T-helper 22 cell (primary cell): ENCODE measurements around the gene MGAT5B.
"Not testable (repeated sequence)": the region's sequence is repeated elsewhere in the genome, so short reads cannot be mapped to it uniquely, and the experiment has no call there.

Source experiments
- DNase-seq: peaks from one replicate; pipeline ENCODE4 v3.0.0-alpha.2; 2020; ENCODE audit warnings: low read depth

The MGAT5B gene

DNA sequence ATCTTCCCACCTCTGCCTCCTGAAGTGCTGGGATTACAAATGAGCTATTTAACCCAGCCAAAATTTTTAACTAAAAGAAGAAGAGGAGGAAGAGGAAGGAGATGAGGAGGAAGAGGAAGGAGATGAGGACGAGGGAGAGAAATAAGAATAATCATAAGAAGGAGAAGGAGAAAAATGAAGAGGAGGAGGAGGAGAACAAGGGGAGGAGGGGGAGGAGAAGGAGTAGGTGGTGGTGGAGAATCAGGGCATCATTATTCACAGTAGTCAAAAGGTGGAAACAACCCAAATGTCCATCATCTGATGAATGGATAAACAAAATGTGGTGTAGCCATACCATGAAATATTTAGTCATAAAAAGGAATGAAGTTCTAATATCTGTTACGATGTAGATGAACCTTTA lies 21.2 kb upstream of the MGAT5B start:
- no peak for DNase-seq

DNA sequence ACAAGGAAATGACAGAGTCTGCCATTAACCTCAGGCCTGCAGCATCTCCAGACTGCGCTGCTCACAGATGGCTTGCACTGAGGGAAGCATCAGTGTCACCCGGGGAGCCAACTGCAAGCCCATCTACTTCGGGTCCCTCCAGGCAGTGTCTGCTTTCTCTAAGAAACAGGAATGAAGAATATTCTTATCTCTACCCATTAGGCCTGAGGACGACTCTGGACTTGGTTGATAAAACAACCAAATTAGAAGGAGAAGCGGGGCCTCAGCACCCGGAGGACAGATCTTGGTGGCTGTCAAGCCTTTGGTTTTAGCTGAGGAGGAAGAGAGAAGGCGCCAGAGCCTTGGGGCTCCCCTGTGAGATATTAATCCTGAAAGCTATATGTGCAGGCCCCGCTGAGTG lies 19.5 kb upstream of the MGAT5B start:
- no peak for DNase-seq

DNA sequence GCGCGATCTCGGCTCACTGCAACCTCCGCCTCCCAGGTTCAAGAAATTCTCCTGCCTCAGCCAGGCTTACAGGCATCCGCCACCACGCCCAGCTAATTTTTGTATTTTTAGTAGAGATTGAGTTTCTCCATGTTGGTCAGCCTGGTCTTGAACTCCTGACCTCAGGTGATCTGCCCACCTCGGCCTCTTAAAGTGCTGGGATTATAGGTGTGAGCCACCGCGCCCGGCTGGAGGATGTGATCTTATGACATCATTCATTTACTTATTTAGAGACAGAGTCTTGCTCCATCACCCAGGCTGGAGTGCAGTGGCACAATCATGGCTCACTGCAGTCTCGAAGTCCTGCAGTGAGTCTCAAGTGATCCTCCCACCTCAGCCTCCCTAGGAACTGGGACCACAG lies 19.0 kb upstream of the MGAT5B start:
- DNase-seq, result not testable (repeated sequence)

DNA sequence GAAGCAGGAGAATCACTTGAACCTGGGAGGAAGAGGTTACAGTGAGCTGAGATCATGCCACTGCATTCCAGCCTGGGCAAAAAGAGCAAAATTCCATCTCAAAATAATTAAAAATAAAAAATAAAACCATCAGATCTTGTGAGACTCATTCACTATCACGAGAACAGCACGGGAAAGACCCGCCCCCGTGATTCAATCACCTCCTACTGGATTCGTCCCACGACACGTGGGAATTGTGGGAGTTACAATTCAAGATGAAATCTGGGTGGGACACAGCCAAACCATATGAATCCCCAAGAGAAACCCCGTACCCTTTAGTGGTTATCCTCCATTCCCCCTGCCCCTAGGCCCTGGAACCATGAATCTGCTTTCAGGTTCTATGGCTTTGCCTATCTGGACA lies 15.4 kb upstream of the MGAT5B start:
- DNase-seq, result no peak

DNA sequence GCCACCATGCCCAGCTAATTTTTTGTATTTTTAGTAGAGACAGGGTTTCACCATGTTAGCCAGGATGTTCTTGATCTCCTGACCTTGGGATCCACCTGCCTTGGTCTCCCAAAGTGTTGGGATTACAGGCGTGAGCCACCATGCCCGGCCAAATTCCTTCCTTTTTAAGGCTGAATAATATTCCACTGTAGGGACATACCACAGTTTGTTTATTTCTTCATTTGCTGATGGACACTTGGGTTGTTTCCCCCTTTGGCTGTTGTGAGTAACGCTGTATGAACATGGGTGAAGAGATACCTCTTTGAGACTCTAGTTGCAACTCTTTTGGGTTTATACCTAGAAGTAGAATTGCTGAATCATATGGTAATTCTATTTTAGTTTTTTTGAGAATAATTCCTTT lies 13.1 kb upstream of the MGAT5B start:
- no peak for DNase-seq

DNA sequence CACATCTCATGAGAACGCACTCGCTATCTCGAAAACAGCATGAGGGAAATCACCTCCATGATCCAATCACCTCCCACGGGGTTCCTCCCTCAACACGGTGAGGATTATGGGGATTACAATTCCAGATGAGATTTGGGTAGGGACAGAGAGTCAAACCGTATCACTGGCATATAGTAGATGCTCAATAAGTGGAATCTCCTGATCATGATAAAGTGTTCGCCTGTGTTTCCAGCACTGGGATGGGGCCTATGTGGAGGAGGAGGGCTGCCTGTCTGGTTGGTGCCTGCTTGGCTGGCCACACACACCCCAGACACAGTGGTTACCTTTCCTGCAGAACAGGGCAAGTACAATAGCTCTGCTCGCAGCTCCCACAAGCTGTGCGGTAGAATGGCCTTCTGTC lies 6.1 kb upstream of the MGAT5B start:
- DNase-seq, result no peak

DNA sequence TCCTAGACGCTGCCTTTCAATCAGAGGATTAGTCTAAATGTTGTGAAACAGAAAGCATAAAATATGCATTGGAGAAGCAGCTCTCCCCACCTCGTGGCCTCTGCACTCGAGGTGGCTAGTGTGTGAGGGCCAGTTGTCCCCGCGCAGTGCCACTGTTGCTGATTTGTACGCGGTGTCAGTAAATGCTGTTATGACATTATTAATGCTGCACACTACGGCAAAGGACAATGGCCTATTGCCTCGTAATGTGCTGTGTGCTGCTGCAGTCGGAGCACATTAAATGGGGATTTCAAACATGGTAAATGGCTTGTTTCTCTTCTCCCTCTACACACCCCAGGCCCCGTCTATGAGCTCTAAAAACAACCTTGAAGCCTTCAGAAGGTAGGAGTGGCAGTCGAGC lies 5.7 kb upstream of the MGAT5B start:
- DNase-seq, result no peak

DNA sequence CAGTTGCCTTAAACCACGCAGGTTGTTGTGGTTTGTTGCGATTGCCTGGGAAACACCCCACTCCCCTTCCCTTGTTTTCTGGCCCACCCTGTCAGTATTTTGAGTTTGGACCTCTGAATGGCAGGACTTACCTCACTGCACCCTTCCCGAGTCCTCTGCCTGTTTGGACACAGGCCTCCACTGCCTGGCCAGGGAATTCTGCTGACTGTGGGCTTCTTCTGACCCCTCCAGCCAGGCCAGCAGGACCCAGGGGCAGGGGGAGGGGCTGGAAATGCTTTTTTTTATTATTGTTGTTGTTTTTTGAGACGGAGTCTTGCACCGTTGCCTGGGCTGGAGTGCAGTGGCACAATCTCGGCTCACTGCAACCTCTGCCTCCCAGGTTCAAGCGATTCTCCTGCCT lies 4.2 kb upstream of the MGAT5B start:
- DNase-seq, result no peak

DNA sequence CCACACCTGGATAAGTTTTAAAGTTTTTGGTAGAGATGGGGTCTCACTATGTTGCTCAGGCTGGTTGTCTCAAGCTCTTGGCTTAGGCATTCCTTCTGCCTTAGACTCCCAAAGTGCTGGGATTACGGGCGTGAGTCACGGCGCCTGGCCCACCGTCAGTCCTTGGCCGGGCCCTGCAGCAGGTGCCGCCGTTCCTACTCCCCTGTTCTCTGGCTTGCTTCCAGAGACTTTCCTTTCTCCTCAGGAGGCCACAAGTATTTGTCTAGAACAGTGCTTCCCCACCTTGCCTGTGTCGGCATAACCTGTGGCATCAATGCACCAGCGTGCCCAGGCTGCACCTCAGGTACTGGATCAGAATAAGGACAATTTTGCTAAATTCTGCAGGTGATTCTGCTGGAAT lies 3.0 kb upstream of the MGAT5B start:
- no peak for DNase-seq

DNA sequence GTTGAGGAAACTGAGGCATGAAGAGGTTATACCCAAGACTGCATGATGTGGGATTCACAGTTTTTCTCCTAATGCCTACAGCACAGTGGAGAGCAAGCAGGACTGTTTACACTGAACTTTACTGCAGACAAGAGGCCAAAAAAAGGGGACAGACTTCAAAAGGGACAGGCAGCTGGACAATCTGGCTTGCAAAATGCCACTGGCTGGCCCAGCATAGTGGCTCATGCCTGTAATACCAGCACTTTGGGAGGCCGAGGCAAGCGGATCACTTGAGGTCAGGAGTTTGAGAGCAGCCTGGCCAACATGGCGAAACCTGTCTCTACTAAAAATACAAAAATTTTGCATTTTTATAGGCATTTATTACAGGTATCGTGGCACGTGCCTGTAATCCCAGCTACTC lies 2.0 kb upstream of the MGAT5B start:
- DNase-seq, result no peak

DNA sequence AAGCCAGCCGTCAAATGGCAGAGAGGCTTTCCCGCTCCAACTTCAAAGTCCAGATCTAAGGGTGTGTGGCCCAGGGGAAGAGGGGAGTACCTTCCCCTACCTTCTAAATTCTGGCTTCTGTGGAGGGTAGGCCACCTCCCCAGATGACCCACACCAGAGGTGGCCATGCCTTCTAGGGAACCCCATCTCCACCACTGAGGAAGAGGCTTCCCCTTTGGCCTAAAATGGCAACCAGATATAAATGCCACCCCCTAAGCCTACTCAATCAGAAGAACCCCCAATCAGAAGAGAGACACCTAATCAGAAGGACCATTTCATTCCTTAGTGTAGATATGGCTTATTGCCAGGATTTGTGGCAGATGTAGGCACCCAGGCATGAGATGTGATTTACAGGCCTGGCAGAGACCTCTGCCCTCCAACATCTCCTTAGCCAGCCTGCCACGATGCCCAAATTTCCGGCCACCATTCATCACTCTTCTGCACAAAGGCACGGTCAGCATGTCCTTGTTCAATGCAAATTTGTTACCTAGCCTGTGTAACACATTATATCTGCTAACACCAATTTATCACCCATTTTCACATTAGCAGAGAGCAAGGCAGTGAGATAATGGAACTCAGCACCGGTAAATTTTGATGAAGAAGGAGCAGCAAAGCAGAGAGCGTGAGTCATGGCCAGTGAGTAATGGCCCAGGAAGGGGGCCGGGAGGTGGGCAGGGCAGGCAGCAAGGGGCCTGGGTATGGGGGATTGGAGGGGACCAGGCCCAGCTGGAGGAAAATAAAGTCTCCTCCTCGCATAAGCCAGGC lies 1.2 kb upstream of the MGAT5B start:
- DNase-seq, result no peak

DNA sequence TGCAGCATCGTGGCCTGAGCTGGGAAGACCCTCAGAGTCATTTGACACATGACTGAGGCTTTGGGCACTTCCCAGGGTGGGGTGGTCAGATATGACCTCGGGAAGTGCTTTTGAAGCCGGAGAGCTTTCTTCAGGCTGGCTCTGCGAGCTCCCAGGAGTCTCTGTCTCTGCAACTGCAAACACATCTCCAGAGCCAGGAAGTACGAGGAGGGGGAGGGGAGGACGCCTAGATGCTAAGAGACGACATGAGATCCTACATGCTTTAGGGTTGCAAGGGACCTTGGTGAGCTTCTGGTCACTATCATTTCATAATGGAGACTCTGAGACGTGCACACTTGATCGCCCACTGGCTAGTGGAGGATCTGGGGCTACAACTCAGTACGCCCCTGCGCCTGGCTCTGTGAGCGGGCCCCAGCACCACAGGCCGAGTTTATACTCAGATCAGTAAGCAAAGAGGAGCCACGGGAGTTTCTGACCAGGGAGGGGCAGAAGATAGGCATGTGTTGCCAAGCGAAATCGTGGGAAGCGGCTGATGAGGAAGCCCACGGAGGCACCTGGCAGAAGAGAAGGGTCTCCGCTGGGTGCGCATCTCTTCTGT lies 527 bp upstream of the MGAT5B start:
- no peak for DNase-seq

DNA sequence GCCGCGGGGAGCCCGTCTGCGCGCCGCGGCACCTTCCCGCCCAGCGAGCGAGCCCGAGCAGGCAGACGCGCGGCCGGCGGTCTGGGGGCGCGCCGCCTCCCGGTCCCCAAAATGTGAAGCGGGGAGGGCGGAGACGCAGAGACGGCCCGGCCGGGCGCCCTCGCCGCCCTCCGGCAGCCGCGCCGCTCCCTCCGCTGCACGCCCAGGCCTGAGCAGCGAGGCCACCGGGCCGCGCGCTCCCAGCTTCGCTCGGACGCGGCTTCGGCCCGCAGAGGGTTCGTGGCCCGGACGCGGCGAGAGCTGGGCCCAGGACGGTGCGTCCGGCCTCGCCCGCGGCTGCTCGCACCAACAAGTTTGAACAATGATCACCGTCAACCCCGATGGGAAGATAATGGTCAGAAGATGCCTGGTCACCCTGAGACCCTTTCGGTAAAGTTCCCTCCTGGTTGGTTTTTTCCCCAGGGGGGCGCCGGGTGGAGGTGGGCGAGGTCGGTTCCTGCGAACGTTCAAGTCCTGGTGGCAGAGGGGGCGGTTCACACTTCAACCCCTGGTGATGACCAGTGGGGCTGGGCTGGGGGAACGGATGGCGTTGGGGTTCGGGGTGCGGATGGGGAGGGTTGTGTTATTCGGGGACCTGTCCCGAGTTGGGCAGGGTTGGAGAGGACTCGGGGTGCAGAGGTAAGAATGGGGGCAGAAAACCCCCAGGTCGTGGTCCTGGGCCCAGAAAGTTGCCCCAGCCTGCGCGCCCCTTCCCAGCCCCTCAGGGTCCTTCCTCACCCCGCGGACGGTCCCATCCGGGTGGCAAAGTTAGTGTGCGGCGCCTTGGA lies 678 bp downstream of the MGAT5B start:
- no peak for DNase-seq

DNA sequence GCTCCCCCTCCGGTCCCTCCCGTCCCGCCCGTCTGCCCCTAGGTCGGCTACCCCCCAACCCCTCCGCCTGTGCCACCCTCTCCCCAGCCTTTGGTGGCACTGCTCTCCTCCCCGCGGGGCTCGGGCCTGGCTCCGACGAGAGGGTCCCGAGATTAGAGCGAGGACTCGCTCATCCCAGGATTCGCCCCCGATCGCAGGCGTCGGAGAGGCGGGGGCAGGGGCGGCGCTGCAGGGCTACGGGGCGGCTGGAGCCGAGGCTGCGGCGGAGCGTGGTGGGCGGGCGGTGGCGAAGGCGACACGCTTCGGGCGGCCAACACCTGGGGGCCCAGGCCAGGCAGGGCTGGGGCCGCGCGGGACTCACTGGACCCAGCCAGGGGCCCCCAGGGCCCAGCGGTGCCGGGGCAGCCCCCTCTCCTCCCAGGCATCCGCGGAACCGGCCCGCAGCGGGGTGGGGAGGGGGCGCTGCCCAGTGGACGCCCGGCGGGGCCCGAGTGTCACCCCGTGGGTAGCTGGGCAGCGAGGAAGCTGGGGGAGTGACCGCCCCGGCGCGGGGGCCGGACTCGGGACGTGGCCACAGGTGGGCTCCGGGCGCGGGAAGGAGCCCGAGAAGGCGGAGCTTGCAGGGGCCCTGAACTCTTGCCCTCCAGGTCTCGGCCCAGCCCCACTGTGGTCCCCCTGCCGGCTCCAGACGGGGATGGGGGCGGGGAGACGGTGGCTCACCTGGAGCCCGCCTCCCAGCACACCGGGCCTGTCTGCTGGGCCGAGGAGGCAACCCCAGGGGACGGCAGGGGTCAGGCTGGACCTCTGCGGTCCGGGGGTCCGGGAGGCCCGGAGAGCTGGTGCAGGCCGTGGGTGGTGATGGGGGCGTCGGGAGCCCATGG lies 1.5 kb downstream of the MGAT5B start:
- no peak for DNase-seq

DNA sequence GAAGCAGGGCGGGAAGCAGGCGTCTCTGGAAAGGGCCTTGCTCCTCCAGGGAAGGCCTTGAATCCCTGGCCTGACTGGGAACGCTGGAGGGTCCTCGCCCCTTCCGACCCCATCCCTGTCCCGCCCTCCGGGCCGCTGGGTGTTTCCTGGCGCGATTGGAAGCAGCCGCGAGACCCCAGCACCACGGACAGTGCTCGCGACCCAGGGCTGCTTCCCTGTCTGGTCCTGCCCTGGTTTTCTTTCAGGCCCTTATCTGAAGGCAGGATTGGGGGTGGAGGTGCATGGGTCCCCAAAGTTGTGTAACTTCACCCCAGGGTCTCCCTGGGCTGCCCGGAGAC lies 2.1 kb downstream of the MGAT5B start:
- DNase-seq, result no peak

DNA sequence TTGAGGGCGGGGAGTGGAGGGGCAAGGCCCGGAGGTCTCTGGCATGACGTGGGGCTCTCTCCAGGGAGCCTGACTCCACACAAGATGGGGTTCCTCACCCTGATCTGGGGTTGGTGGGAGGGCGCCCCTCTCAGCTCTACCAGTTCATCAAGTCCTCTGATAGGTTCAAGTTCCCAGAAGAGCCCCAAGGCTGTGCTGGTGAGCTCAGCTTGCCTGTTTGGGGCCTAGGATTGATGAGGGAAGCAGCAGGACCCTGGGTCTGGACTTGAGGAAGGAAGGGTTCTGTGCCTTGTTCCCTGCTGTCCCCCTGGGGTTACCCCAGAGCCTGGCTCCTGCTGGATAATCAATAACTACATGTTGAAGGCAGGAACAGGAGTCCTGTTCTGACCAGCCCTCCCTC lies 3.5 kb downstream of the MGAT5B start:
- no peak for DNase-seq

DNA sequence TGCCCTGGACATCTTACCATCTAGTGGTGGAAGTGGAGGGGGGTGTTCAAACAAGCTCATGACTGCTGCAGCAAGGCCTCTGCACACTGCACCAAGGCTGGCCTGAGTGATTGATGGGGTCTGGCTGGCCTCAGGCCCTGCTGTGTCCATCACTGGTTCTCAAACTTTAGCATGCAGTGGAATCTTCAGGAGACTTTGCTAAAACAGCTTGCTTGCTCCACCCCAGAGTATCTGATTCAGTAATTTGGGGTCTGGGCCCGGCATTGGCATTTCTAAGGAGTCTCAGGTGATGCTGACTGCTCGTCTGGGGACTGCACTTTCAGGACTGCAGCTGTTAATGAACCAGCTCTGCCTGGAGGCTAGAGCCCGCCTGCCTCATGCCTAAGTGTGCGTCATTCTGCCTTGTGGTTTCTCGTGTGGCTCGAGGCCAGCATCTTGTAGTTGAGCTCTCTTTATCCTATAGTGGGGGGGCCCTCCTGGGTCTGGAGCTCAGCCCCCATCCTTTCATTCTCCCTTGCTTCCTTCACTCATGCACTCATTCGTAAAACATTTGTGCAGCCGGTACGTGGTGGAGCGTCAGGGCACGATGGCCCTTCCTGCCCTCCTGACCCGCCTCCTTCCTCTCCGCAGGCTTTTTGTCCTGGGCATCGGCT lies 4.1 kb downstream of the MGAT5B start:
- DNase-seq, result no peak

DNA sequence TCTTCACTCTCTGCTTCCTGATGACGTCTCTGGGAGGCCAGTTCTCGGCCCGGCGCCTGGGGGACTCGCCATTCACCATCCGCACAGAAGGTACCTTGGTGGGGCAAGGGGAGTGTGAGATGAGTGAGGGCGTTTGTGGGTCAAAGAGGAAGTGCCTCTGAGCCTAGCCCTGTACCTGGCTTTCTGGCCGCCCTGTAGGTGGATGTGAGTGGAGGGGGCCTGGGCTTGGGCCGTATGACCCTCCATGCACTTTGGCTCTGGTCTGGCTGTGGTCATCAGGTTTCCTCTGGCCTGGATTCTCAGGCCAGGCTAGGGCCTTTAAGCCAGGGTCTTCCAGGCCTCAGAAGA lies 4.6 kb downstream of the MGAT5B start:
- DNase-seq, result no peak

DNA sequence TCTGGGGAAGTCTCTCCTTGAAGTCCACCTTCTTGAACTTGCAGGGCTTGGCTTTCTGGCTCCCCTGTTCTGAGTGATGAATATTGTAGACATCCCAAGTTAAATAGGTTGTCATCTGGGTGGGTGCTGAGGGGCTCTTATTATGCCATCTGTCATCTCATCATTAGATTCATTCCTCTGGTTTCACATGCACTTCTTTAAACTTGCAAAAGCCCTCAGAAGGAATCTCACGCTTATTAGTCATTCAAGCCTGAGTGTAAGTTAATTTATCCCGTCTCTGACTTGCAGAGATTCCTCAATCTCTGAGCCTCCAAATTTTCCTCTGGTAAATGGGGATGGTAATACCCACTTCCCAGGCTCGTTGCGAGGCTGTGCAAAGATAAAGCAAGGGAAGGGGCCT lies 5.7 kb downstream of the MGAT5B start:
- no peak for DNase-seq

DNA sequence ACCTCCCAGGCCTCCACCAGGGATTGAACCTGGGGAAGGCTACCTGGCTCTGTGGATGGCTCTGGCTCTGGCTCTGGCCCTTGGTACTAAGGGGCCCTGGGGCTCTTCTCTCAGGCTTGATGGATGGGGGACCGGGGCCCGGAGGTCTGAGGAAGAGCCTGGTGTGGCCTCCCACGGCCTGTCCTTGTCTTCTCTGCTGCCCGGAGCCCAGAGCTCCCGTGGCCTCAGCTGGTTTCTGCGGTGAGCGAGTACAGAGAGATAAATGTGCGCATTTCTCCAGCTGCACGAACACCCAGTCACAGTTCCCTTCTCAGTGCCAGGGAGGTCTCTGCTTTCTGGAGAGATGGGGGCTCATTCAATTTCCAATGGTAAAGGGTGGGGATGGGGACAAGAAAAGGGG lies 9.2 kb downstream of the MGAT5B start:
- DNase-seq, result no peak

DNA sequence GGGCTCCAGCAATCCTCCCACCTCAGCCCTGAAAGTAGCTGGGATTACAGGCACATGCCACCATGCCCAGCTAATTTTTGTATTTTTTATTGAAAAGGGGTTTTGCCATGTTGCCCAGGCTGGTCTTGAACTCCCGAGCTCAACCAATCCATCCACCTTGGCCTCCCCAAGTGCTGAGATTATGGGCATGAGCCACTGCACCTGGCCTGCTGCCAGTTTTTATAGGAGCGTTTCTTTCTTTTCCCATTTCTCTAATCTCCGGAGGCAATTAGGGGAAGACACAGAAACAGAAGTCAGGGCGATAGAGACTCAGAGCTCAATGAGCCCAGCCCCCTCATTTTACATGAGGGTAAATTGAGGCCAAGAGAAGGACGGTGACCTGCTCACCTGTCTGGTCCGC lies 10.4 kb downstream of the MGAT5B start:
- DNase-seq, result no peak

DNA sequence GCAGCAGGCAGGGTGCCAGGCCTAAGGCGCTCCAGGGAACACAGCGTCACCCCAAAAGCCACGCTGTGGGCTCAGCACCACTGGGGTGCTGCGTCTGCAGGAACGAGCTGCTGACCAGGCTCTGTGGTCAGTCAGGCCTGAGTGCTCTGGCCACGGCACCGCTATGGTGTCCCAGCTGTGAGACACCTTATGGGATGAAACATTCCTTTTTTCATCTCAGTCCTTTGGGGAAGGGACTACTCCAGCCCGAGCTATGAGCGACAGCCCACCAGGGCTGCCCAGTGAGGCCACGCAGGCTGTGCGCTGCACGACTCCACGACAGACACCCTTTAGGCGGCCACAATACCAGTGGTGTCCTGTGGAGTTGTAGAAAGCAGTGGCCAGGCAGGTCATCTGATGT lies 11.1 kb downstream of the MGAT5B start:
- DNase-seq, result no peak
